Measurements from ENCODE around the gene SWI5. TPM values are rescaled to one million over a fixed set of nuclear protein-coding genes. Genes with fewer than 3 reads are reported as not detected.

SWI5 gene
- total and polyA plus RNA-seq, 5 donors from 2014 or later: 10.6 to 27.1 (median 20.9) TPM

GRCh38 chr9:128286440-128286839, 10.4 kb downstream of the SWI5 start:
- Mint-ChIP-seq H3K4me1 (peaks cover 0 to 2% (median 0%) of the 10 kb centered on the region in 4 donors), H3K36me3 (peaks cover 12% of the 10 kb centered on the region), H3K9me3 (no peaks in the 10 kb centered on the region), H3K4me3 (no peak overlapping the region), H3K27me3 (no peaks in the 10 kb centered on the region), H3K27ac (no peak overlapping the region)
- H3K4me1 ChIP-seq (ENCODE audit: control insufficient read depth, insufficient read depth, low read length, poor library complexity, severe bottlenecking): no peaks in the 10 kb centered on the region
- H3K27ac ChIP-seq (ENCODE audit: insufficient read depth, low read length, poor library complexity, severe bottlenecking): no peak overlapping the region
- H3K27me3 ChIP-seq (ENCODE audit: control insufficient read depth, insufficient read depth, low read length): no peaks in the 10 kb centered on the region
- H3K4me3 ChIP-seq (ENCODE audit: low read depth, low read length): no peak overlapping the region
- no peaks in the 10 kb centered on the region for H3K9me3 ChIP-seq (ENCODE audit: control insufficient read depth in 2 of 2, low read length in 2 of 2)
- ATAC-seq (ENCODE audit: low read depth in 2 of 2) (no peak), DNase-seq (no peak)
- peaks cover 7% of the 10 kb centered on the region for H3K36me3 ChIP-seq (ENCODE audit: control insufficient read depth, insufficient read depth, low read length)

GRCh38 chr9:128288273-128289004, 12.4 kb downstream of the SWI5 start:
- DNase-seq (no peak), ATAC-seq (ENCODE audit: low read depth in 2 of 2) (no peak)
- H3K27me3 ChIP-seq (ENCODE audit: control insufficient read depth, insufficient read depth, low read length): no peaks in the 10 kb centered on the region
- Mint-ChIP-seq H3K4me1 (no peaks in the 10 kb centered on the region), H3K27ac (peak overlapping the region in 1 of 3 donors; percentile 32), H3K36me3 (peaks cover 12% of the 10 kb centered on the region), H3K27me3 (no peaks in the 10 kb centered on the region), H3K4me3 (no peak overlapping the region), H3K9me3 (no peaks in the 10 kb centered on the region)
- peaks cover 7% of the 10 kb centered on the region for H3K36me3 ChIP-seq (ENCODE audit: control insufficient read depth, insufficient read depth, low read length)
- H3K27ac ChIP-seq (ENCODE audit: insufficient read depth, low read length, poor library complexity, severe bottlenecking): no peak overlapping the region
- no peaks in the 10 kb centered on the region for H3K9me3 ChIP-seq (ENCODE audit: control insufficient read depth in 2 of 2, low read length in 2 of 2)
- H3K4me1 ChIP-seq (ENCODE audit: control insufficient read depth, insufficient read depth, low read length, poor library complexity, severe bottlenecking): no peaks in the 10 kb centered on the region
- H3K4me3 ChIP-seq (ENCODE audit: low read depth, low read length): no peak overlapping the region

- Mint-ChIP-seq H3K4me1 (peaks cover 0 to 4% (median 1%) of the 10 kb centered on the region in 4 donors), H3K27ac (no peak overlapping the region), H3K36me3 (peaks cover 13% of the 10 kb centered on the region), H3K4me3 (no peak overlapping the region), H3K27me3 (no peaks in the 10 kb centered on the region), H3K9me3 (no peaks in the 10 kb centered on the region)
- no peak overlapping the region for H3K27ac ChIP-seq (ENCODE audit: insufficient read depth, low read length, poor library complexity, severe bottlenecking)
- ATAC-seq (ENCODE audit: low read depth in 2 of 2) (no peak), DNase-seq (no peak)
- no peaks in the 10 kb centered on the region for H3K9me3 ChIP-seq (ENCODE audit: control insufficient read depth in 2 of 2, low read length in 2 of 2)
- H3K4me1 ChIP-seq (ENCODE audit: control insufficient read depth, insufficient read depth, low read length, poor library complexity, severe bottlenecking): no peaks in the 10 kb centered on the region
- no peak overlapping the region for H3K4me3 ChIP-seq (ENCODE audit: low read depth, low read length)
- peaks cover 7% of the 10 kb centered on the region for H3K36me3 ChIP-seq (ENCODE audit: control insufficient read depth, insufficient read depth, low read length)
- H3K27me3 ChIP-seq (ENCODE audit: control insufficient read depth, insufficient read depth, low read length): no peaks in the 10 kb centered on the region
Measured at GRCh38 chr9:128292009-128292408, 15.9 kb downstream of the SWI5 start.

GRCh38 chr9:128293091-128293490, 17.0 kb downstream of the SWI5 start:
- DNase-seq (no peak), ATAC-seq (ENCODE audit: low read depth in 2 of 2) (no peak)
- no peaks in the 10 kb centered on the region for H3K27me3 ChIP-seq (ENCODE audit: control insufficient read depth, insufficient read depth, low read length)
- peaks cover 4% of the 10 kb centered on the region for H3K36me3 ChIP-seq (ENCODE audit: control insufficient read depth, insufficient read depth, low read length)
- H3K27ac Mint-ChIP-seq: no peak overlapping the region
- no peak overlapping the region for H3K27ac ChIP-seq (ENCODE audit: insufficient read depth, low read length, poor library complexity, severe bottlenecking)
- H3K4me1 ChIP-seq (ENCODE audit: control insufficient read depth, insufficient read depth, low read length, poor library complexity, severe bottlenecking): no peaks in the 10 kb centered on the region
- H3K27me3 Mint-ChIP-seq: no peaks in the 10 kb centered on the region
- H3K4me1 Mint-ChIP-seq: peaks cover 0 to 4% (median 1%) of the 10 kb centered on the region in 4 donors
- H3K36me3 Mint-ChIP-seq: peaks cover 9% of the 10 kb centered on the region
- H3K9me3 Mint-ChIP-seq: no peaks in the 10 kb centered on the region
- no peak overlapping the region for H3K4me3 Mint-ChIP-seq
- H3K9me3 ChIP-seq (ENCODE audit: control insufficient read depth in 2 of 2, low read length in 2 of 2): no peaks in the 10 kb centered on the region
- H3K4me3 ChIP-seq (ENCODE audit: low read depth, low read length): no peak overlapping the region

GRCh38 chr9:128294142-128294541, 18.1 kb downstream of the SWI5 start:
- ATAC-seq (ENCODE audit: low read depth in 2 of 2) (no peak), DNase-seq (no peak)
- H3K9me3 Mint-ChIP-seq: no peaks in the 10 kb centered on the region
- H3K27ac ChIP-seq (ENCODE audit: insufficient read depth, low read length, poor library complexity, severe bottlenecking): no peak overlapping the region
- no peak overlapping the region for H3K4me3 Mint-ChIP-seq
- peaks cover 0 to 4% (median 1%) of the 10 kb centered on the region in 4 donors for H3K4me1 Mint-ChIP-seq
- no peak overlapping the region for H3K4me3 ChIP-seq (ENCODE audit: low read depth, low read length)
- H3K27me3 ChIP-seq (ENCODE audit: control insufficient read depth, insufficient read depth, low read length): no peaks in the 10 kb centered on the region
- H3K4me1 ChIP-seq (ENCODE audit: control insufficient read depth, insufficient read depth, low read length, poor library complexity, severe bottlenecking): no peaks in the 10 kb centered on the region
- peaks cover 4% of the 10 kb centered on the region for H3K36me3 Mint-ChIP-seq
- no peaks in the 10 kb centered on the region for H3K9me3 ChIP-seq (ENCODE audit: control insufficient read depth in 2 of 2, low read length in 2 of 2)
- no peaks in the 10 kb centered on the region for H3K27me3 Mint-ChIP-seq
- peak overlapping the region in 1 of 3 donors; percentile 59 for H3K27ac Mint-ChIP-seq
- H3K36me3 ChIP-seq (ENCODE audit: control insufficient read depth, insufficient read depth, low read length): no peaks in the 10 kb centered on the region

- no peak overlapping the region for H3K4me3 ChIP-seq (ENCODE audit: low read depth, low read length)
- H3K27me3 Mint-ChIP-seq: no peaks in the 10 kb centered on the region
- H3K4me1 ChIP-seq (ENCODE audit: control insufficient read depth, insufficient read depth, low read length, poor library complexity, severe bottlenecking): no peaks in the 10 kb centered on the region
- peaks cover 4% of the 10 kb centered on the region for H3K36me3 Mint-ChIP-seq
- DNase-seq (no peak), ATAC-seq (ENCODE audit: low read depth in 2 of 2) (no peak)
- peak overlapping the region in 1 of 4 donors; percentile 21 for H3K4me3 Mint-ChIP-seq
- no peaks in the 10 kb centered on the region for H3K27me3 ChIP-seq (ENCODE audit: control insufficient read depth, insufficient read depth, low read length)
- no peaks in the 10 kb centered on the region for H3K9me3 ChIP-seq (ENCODE audit: control insufficient read depth in 2 of 2, low read length in 2 of 2)
- no peak overlapping the region for H3K27ac Mint-ChIP-seq
- H3K36me3 ChIP-seq (ENCODE audit: control insufficient read depth, insufficient read depth, low read length): no peaks in the 10 kb centered on the region
- H3K9me3 Mint-ChIP-seq: no peaks in the 10 kb centered on the region
- H3K4me1 Mint-ChIP-seq: peaks cover 0 to 4% (median 1%) of the 10 kb centered on the region in 4 donors
- no peak overlapping the region for H3K27ac ChIP-seq (ENCODE audit: insufficient read depth, low read length, poor library complexity, severe bottlenecking)
Measured at GRCh38 chr9:128296340-128297220, 20.5 kb downstream of the SWI5 start.

GRCh38 chr9:128297221-128297773, 21.2 kb downstream of the SWI5 start:
- Mint-ChIP-seq H3K27me3 (no peaks in the 10 kb centered on the region), H3K27ac (peak overlapping the region in 1 of 3 donors; percentile 23)

More at GRCh38 chr9:128297221-128297773, 21.2 kb downstream of the SWI5 start:
- Mint-ChIP-seq H3K4me3 (no peak overlapping the region), H3K4me1 (peaks cover 0 to 4% (median 1%) of the 10 kb centered on the region in 4 donors), H3K9me3 (no peaks in the 10 kb centered on the region), H3K36me3 (peaks cover 4% of the 10 kb centered on the region)
- no peaks in the 10 kb centered on the region for H3K27me3 ChIP-seq (ENCODE audit: control insufficient read depth, insufficient read depth, low read length)
- ATAC-seq (ENCODE audit: low read depth in 2 of 2) (no peak), DNase-seq (no peak)
- no peaks in the 10 kb centered on the region for H3K4me1 ChIP-seq (ENCODE audit: control insufficient read depth, insufficient read depth, low read length, poor library complexity, severe bottlenecking)
- H3K36me3 ChIP-seq (ENCODE audit: control insufficient read depth, insufficient read depth, low read length): no peaks in the 10 kb centered on the region
- no peak overlapping the region for H3K4me3 ChIP-seq (ENCODE audit: low read depth, low read length)
- no peaks in the 10 kb centered on the region for H3K9me3 ChIP-seq (ENCODE audit: control insufficient read depth in 2 of 2, low read length in 2 of 2)
- no peak overlapping the region for H3K27ac ChIP-seq (ENCODE audit: insufficient read depth, low read length, poor library complexity, severe bottlenecking)

All from CD4-positive, CD25-positive, alpha-beta regulatory T cell (primary cell).